ENCODE data around the gene TNFRSF13B.

GRCh38 chr17:16973760-16974540 is 2.0 kb upstream of the TNFRSF13B start:
- TF ChIP-seq TBL1XR1 (IDR thresholded peaks at IDR 0.05; ENCODE audit: low read depth, low read length) = no peak
- TF ChIP-seq EZH2 (IDR thresholded peaks at IDR 0.05; ENCODE audit: borderline replicate concordance, control insufficient read depth, low read depth, low read length) = no peak
- no peak for TF ChIP-seq NR2C2 (IDR thresholded peaks at IDR 0.05; ENCODE audit: borderline replicate concordance, control insufficient read depth, insufficient read length, low read depth)
- TF ChIP-seq, protein P1, sequence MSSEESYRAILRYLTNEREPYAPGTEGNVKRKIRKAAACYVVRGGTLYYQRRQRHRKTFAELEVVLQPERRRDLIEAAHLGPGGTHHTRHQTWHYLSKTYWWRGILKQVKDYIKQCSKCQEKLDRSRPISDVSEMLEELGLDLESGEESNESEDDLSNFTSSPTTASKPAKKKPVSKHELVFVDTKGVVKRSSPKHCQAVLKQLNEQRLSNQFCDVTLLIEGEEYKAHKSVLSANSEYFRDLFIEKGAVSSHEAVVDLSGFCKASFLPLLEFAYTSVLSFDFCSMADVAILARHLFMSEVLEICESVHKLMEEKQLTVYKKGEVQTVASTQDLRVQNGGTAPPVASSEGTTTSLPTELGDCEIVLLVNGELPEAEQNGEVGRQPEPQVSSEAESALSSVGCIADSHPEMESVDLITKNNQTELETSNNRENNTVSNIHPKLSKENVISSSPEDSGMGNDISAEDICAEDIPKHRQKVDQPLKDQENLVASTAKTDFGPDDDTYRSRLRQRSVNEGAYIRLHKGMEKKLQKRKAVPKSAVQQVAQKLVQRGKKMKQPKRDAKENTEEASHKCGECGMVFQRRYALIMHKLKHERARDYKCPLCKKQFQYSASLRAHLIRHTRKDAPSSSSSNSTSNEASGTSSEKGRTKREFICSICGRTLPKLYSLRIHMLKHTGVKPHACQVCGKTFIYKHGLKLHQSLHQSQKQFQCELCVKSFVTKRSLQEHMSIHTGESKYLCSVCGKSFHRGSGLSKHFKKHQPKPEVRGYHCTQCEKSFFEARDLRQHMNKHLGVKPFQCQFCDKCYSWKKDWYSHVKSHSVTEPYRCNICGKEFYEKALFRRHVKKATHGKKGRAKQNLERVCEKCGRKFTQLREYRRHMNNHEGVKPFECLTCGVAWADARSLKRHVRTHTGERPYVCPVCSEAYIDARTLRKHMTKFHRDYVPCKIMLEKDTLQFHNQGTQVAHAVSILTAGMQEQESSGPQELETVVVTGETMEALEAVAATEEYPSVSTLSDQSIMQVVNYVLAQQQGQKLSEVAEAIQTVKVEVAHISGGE (CRISPR knock-in tag; IDR thresholded peaks at IDR 0.05) = no peak
- TF ChIP-seq, protein P2, sequence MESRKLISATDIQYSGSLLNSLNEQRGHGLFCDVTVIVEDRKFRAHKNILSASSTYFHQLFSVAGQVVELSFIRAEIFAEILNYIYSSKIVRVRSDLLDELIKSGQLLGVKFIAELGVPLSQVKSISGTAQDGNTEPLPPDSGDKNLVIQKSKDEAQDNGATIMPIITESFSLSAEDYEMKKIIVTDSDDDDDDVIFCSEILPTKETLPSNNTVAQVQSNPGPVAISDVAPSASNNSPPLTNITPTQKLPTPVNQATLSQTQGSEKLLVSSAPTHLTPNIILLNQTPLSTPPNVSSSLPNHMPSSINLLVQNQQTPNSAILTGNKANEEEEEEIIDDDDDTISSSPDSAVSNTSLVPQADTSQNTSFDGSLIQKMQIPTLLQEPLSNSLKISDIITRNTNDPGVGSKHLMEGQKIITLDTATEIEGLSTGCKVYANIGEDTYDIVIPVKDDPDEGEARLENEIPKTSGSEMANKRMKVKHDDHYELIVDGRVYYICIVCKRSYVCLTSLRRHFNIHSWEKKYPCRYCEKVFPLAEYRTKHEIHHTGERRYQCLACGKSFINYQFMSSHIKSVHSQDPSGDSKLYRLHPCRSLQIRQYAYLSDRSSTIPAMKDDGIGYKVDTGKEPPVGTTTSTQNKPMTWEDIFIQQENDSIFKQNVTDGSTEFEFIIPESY (IDR thresholded peaks at IDR 0.05) = no peak
- no peak for TF ChIP-seq CTCF (IDR thresholded peaks at IDR 0.05 in 2 of 3, conservative IDR thresholded peaks at IDR 0.05 in 1 of 3; ENCODE audit: control insufficient read depth in 2 of 3, extremely low read depth in 1 of 3, insufficient read depth in 1 of 3, low read depth in 3 of 3, low read length in 3 of 3)
- TF ChIP-seq USF2 (IDR thresholded peaks at IDR 0.05; ENCODE audit: borderline replicate concordance, low read depth, low read length) = no peak; the same call in 1 of the 2 replicates
